ENCODE results near the gene QARS1.

Gene QARS1

GRCh38 chr3:49053543-49053942 is 51.0 kb downstream of the QARS1 start:
- CTCF ChIA-PET, result interaction anchor here (1.0 kb wide), 1 partner anchor 65 kb away, joined by 3 read pairs; no protein-coding TSS in a partner anchor
- TF ChIP-seq CTCF (IDR thresholded peaks at IDR 0.05; ENCODE audit: insufficient read depth, low read length, missing control alignments), result no peak
- no peak overlapping the region for H3K4me3 ChIP-seq (ENCODE audit: low read depth, low read length)
- POLR2A ChIA-PET, result no interaction called here
- DNase-seq (ENCODE audit: low read depth, low spot score), result no peak

Data from AG04449 (cell line).